K562 treated with DMSO at 1 percent for 24 hours (cell line): Measurements from ENCODE around the gene CLDN11. TPM values are rescaled to one million over a fixed set of nuclear protein-coding genes. Genes with fewer than 3 reads are reported as not detected.

Experiments used
- total RNA-seq: library from RNA; unstranded; fragments of 300-600 nt; gene quantifications from 2 replicates; pipeline ENCODE4 v1.2.3, GENCODE V29; 2022; ENCODE audit warnings: low read depth; ENCODE audit not compliant: insufficient read depth

The CLDN11 gene
- total RNA-seq, result 0.21 TPM in 1 of 2 replicates, not detected in the other

GRCh38 chr3:170418422-170419398, at the start of gene CLDN11:
Gene CLDN11, plus strand, starts transcription at chr3:170418868. Its CDS starts 199 bp downstream, at chr3:170419067.

Other genes with a start within 250 kb of the CLDN11 start
- gene PHC3, start 237.1 kb upstream of the CLDN11 start, total RNA-seq, result 12.8 and 12.9 TPM in 2 replicates
- gene PRKCI, start 196.4 kb upstream of the CLDN11 start, total RNA-seq, result 12.2 and 14.9 TPM in 2 replicates
- 21.5 and 27.3 TPM in 2 replicates for gene SKIL, start 61.2 kb upstream of the CLDN11 start, total RNA-seq
- gene SLC7A14, start 167.2 kb downstream of the CLDN11 start, total RNA-seq, result not detected in 2 replicates